Measurements from ENCODE around the gene TUFT1.
"Not testable (repeated sequence)": the region's sequence is repeated elsewhere in the genome, so short reads cannot be mapped to it uniquely, and the experiment has no call there.

TUFT1 gene

GRCh38 chr1:151593730-151594129 lies 53.6 kb downstream of the TUFT1 start:
- in situ Hi-C loops (cut with HindIII; ENCODE audit: low pct_ligation_motif_present, low sequenced_read_pairs) = no loop called here
- no peak overlapping the region for H3K4me3 ChIP-seq (ENCODE audit: low read depth, low read length)
- no peaks in the 10 kb centered on the region for H3K36me3 ChIP-seq (replicated peaks)
- no peak overlapping the region for H3K27ac ChIP-seq
- no peaks in the 10 kb centered on the region for H3K27me3 ChIP-seq (replicated peaks)
- no peak for DNase-seq
- TF ChIP-seq CTCF (IDR thresholded peaks at IDR 0.05; ENCODE audit: low read depth, low read length, missing control alignments) = no peak

- Histone ChIP-seq H3K27ac (no peak overlapping the region), H3K4me3 (ENCODE audit: low read depth, low read length) (no peak overlapping the region), H3K36me3 (replicated peaks) (no peaks in the 10 kb centered on the region), H3K27me3 (replicated peaks) (no peaks in the 10 kb centered on the region)
- peak; percentile 97 for TF ChIP-seq CTCF (IDR thresholded peaks at IDR 0.05; ENCODE audit: low read depth, low read length, missing control alignments)
- no peak for DNase-seq
- in situ Hi-C loops (cut with HindIII; ENCODE audit: low pct_ligation_motif_present, low sequenced_read_pairs) = no loop called here
Measured at GRCh38 chr1:151594143-151594625, 54.1 kb downstream of the TUFT1 start.

GRCh38 chr1:151596166-151596953 lies 56.3 kb downstream of the TUFT1 start:
- Histone ChIP-seq H3K27me3 (replicated peaks) (no peaks in the 10 kb centered on the region), H3K4me3 (ENCODE audit: low read depth, low read length) (no peak overlapping the region), H3K36me3 (replicated peaks) (no peaks in the 10 kb centered on the region), H3K27ac (no peak overlapping the region)
- DNase-seq = peak; percentile 78
- TF ChIP-seq CTCF (IDR thresholded peaks at IDR 0.05; ENCODE audit: low read depth, low read length, missing control alignments) = no peak
- in situ Hi-C loops (cut with HindIII; ENCODE audit: low pct_ligation_motif_present, low sequenced_read_pairs) = no loop called here

- H3K27ac ChIP-seq; DNase-seq; H3K27me3 ChIP-seq (replicated peaks); in situ Hi-C loops (cut with HindIII; ENCODE audit: low pct_ligation_motif_present, low sequenced_read_pairs); H3K4me3 ChIP-seq (ENCODE audit: low read depth, low read length); H3K36me3 ChIP-seq (replicated peaks): not testable (repeated sequence)
Measured at GRCh38 chr1:151602550-151602949, 62.4 kb downstream of the TUFT1 start.

GRCh38 chr1:151604291-151604690 lies 64.2 kb downstream of the TUFT1 start:
- no peak for DNase-seq
- Histone ChIP-seq H3K4me3 (ENCODE audit: low read depth, low read length) (no peak overlapping the region), H3K27me3 (replicated peaks) (no peaks in the 10 kb centered on the region), H3K27ac (no peak overlapping the region), H3K36me3 (replicated peaks) (no peaks in the 10 kb centered on the region)
- in situ Hi-C loops (cut with HindIII; ENCODE audit: low pct_ligation_motif_present, low sequenced_read_pairs) = no loop called here
- TF ChIP-seq CTCF (IDR thresholded peaks at IDR 0.05; ENCODE audit: low read depth, low read length, missing control alignments) = no peak

GRCh38 chr1:151606384-151606783 lies 66.3 kb downstream of the TUFT1 start:
- Histone ChIP-seq H3K27me3 (replicated peaks) (no peaks in the 10 kb centered on the region), H3K27ac (no peak overlapping the region), H3K4me3 (ENCODE audit: low read depth, low read length) (no peak overlapping the region), H3K36me3 (replicated peaks) (no peaks in the 10 kb centered on the region)
- no peak for DNase-seq
- TF ChIP-seq CTCF (IDR thresholded peaks at IDR 0.05; ENCODE audit: low read depth, low read length, missing control alignments) = no peak
- in situ Hi-C loops (cut with HindIII; ENCODE audit: low pct_ligation_motif_present, low sequenced_read_pairs) = no loop called here
